GM12872 (cell line): ENCODE measurements around the gene SLC16A12.

Experiments used
- TF ChIP-seq, protein P1 (sequence below): IDR thresholded peaks from 3 replicates; pipeline ENCODE4 v1.5.1; 2011; ENCODE audit warnings: low read depth, mild to moderate bottlenecking, low read length, moderate library complexity; ENCODE audit not compliant: insufficient read depth

Gene SLC16A12

DNA sequence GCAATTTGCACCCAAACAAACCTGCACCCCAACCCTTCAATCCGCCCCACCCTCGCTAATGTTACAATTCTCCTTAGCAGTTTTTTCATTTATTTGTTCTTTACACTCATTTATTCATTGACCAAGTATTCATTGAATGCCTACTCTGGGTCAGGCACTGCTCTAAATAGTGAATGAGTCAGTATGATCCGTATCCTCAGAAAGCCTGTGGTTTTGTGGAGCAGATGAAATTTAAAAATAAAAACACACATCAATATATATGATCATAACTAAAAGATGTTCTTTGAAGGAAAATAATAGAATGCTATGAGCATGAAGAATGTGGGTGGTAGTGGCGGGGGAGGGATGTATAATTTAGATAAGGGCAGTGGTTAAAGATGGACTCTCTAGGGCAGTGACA lies 107.8 kb downstream of the SLC16A12 start:
- TF ChIP-seq, protein P1, sequence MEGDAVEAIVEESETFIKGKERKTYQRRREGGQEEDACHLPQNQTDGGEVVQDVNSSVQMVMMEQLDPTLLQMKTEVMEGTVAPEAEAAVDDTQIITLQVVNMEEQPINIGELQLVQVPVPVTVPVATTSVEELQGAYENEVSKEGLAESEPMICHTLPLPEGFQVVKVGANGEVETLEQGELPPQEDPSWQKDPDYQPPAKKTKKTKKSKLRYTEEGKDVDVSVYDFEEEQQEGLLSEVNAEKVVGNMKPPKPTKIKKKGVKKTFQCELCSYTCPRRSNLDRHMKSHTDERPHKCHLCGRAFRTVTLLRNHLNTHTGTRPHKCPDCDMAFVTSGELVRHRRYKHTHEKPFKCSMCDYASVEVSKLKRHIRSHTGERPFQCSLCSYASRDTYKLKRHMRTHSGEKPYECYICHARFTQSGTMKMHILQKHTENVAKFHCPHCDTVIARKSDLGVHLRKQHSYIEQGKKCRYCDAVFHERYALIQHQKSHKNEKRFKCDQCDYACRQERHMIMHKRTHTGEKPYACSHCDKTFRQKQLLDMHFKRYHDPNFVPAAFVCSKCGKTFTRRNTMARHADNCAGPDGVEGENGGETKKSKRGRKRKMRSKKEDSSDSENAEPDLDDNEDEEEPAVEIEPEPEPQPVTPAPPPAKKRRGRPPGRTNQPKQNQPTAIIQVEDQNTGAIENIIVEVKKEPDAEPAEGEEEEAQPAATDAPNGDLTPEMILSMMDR, result no peak

- TF ChIP-seq, protein P1, result peak; percentile 73
These were observed 109.0 kb downstream of the SLC16A12 start for GRCh38 chr10:89426230-89426868.

GRCh38 chr10:89425000-89425399 lies 110.4 kb downstream of the SLC16A12 start:
- TF ChIP-seq, protein P1, result no peak

- TF ChIP-seq, protein P1, result no peak
These were observed 114.3 kb downstream of the SLC16A12 start for GRCh38 chr10:89421018-89421476.

DNA sequence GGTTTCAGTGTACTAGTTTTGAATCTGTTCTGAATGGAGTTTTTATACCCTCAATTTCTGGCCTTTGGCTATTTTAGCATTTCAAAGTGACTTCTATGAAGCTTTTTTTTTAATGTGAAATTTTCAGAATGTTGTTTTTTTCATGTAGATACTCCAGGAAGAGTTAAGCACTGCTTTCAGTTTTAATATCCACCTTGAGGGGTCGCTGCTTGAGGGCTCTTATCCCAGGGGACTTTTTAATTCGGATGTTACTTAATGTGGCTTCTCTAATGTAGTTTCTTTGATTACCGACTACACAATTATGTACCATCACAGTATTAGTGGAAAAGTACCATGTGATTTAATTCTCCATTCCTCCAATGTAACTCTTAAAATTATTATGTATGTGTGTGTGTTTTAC lies 115.8 kb downstream of the SLC16A12 start:
- TF ChIP-seq, protein P1, result peak; percentile 51; the same call in 1 of the 3 replicates

- TF ChIP-seq, protein P1, result no peak
These were observed 118.9 kb downstream of the SLC16A12 start for GRCh38 chr10:89416465-89416864.

DNA sequence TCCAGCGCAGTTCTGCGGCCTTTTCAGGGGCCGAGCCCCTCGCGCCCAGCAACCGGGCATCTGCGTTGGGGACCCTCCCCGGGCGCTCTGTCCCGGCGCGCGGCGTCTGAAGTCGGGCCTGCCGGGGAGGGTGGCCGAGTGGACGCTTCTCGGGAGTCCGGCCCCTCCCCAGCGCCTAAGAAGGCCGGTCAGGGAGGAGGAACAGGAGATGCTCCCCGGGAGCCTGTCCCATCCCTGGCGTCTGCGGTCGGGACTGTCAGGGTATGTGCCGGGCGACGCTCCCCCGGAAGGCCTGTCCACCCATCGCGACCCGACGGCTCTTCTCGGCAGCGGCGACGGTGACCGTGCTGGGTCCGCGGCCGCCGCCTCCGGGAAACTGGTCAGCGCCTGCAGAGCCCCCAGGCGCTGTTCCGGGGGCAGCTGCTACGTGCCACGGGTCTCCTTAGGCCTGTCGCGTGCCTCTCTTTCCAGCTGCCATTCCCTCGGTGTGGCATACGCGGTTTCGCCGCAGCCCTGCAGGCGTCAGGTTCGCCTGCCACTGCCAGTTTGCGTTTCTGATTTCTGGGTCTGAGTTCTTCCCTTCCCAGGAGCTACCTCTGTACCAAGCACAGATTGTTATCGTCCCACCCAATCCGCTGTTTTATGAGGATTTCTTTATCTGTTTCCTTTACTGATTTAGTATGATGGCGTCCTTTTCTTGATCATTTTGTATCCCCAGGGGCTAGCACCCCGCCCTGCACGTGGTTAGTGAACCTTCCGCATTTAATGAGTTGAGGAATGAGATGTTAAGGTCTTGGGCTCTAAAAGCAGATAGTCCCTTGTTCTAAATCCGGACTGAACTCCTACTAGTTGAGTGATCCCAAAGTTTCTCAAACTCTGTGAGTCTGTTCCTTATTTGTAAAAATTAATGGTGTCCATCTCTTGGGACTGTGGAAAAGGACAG lies 120.2 kb downstream of the SLC16A12 start:
- TF ChIP-seq, protein P1, result 0 out of 3 replicates have a peak, but pooled peaks have one; percentile 11
